Measurements from ENCODE around the gene SLC6A3.

DNA sequence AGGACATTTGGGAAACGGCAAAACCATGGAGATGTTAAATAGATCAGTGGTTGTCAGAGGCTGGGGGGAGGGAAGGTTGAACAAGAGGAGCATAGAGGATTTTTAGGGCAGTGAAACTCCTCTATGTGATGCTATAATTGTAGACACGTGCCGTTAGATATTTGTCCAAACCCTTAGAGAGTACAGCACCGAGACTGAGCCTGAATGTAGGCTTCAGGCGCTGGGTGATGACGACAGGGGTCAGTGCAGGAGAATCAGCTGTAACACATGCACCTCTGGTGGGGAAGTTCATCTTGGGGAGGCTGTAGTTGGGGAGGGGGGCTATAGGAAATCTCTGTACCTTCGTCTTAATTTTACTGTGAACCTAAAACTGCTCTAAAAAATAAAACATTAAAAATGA lies 78.1 kb downstream of the SLC6A3 start:
- TF ChIP-seq POLR2A (IDR thresholded peaks at IDR 0.05), result no peak
- TF ChIP-seq, protein P1, sequence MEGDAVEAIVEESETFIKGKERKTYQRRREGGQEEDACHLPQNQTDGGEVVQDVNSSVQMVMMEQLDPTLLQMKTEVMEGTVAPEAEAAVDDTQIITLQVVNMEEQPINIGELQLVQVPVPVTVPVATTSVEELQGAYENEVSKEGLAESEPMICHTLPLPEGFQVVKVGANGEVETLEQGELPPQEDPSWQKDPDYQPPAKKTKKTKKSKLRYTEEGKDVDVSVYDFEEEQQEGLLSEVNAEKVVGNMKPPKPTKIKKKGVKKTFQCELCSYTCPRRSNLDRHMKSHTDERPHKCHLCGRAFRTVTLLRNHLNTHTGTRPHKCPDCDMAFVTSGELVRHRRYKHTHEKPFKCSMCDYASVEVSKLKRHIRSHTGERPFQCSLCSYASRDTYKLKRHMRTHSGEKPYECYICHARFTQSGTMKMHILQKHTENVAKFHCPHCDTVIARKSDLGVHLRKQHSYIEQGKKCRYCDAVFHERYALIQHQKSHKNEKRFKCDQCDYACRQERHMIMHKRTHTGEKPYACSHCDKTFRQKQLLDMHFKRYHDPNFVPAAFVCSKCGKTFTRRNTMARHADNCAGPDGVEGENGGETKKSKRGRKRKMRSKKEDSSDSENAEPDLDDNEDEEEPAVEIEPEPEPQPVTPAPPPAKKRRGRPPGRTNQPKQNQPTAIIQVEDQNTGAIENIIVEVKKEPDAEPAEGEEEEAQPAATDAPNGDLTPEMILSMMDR (IDR thresholded peaks at IDR 0.05), result no peak

Data from tibial nerve (tissue), 3 donors.